ENCODE results near the gene MYO5C. TPM values are rescaled to one million over a fixed set of nuclear protein-coding genes. Genes with fewer than 3 reads are reported as not detected.

Gene MYO5C
- total and polyA plus RNA-seq, 2 donors (not counting 3 experiments of a cell fraction or from before 2014, with no cell fraction given): 7.5 to 19.4 TPM

GRCh38 chr15:52159645-52160044 is 136.0 kb downstream of the MYO5C start:
- FAIRE-seq (no peak), DNase-seq (ENCODE audit: low read depth, low spot score) (no peak)
- H2AFZ ChIP-seq (ENCODE audit: low read depth, low read length): no peak overlapping the region
- no peaks in the 10 kb centered on the region for H4K20me1 ChIP-seq (replicated peaks; ENCODE audit: control insufficient read depth, extremely low read depth, insufficient read depth, low read length)
- no peak for TF ChIP-seq GATA2 (IDR thresholded peaks at IDR 0.05; ENCODE audit: insufficient read depth, insufficient read length, low read depth, low read length)
- no peak for TF ChIP-seq EZH2 (IDR thresholded peaks at IDR 0.05; ENCODE audit: borderline replicate concordance, low read depth, low read length, severe bottlenecking)
- TF ChIP-seq JUN (IDR thresholded peaks at IDR 0.05; ENCODE audit: borderline replicate concordance, insufficient read depth, insufficient read length, low read depth): no peak
- TF ChIP-seq POLR2AphosphoS5 (IDR thresholded peaks at IDR 0.05; ENCODE audit: insufficient read depth, low read depth, low read length): no peak
- no peak for TF ChIP-seq POLR2A (IDR thresholded peaks at IDR 0.05; ENCODE audit: low read depth, low read length)
- no peak for TF ChIP-seq CTCF (IDR thresholded peaks at IDR 0.05; ENCODE audit: extremely low read depth in 1 of 2, insufficient read depth in 1 of 2, low read depth in 1 of 2, low read length in 2 of 2)
- TF ChIP-seq MYC (IDR thresholded peaks at IDR 0.05; ENCODE audit: low read depth, low read length): no peak
- no peak for TF ChIP-seq MAX (IDR thresholded peaks at IDR 0.05; ENCODE audit: insufficient read depth, insufficient read length)
- no peak for TF ChIP-seq FOS (IDR thresholded peaks at IDR 0.05; ENCODE audit: borderline replicate concordance, insufficient read depth, low read length)
- dilution Hi-C loops (cut with MboI; ENCODE audit: extremely low pct_ligation_motif_present, low sequenced_read_pairs) (no loop called here), intact Hi-C loops (cut with micrococcal nuclease) (no loop called here)
- no peak overlapping the region for H3K9ac ChIP-seq (replicated peaks; ENCODE audit: extremely low read depth, insufficient read depth, low read length)
- POLR2A ChIA-PET: no interaction called here
- H3K9me3 ChIP-seq (replicated peaks; ENCODE audit: control insufficient read depth, insufficient read depth, low read length): no peaks in the 10 kb centered on the region
- CTCF ChIA-PET: interaction anchor here (1.5 to 1.8 kb wide), 2 partner anchors 16 to 68 kb away, joined by 4 read pairs; no protein-coding TSS in a partner anchor
- H3K36me3 ChIP-seq (ENCODE audit: control insufficient read depth in 2 of 2, extremely low read depth in 1 of 2, insufficient read depth in 2 of 2, low read length in 2 of 2): no peaks in the 10 kb centered on the region
- no peak overlapping the region for H3K27ac ChIP-seq (ENCODE audit: insufficient read depth, low read depth, low read length)
- no peaks in the 10 kb centered on the region for H3K27me3 ChIP-seq (ENCODE audit: control insufficient read depth in 2 of 2, insufficient read depth in 2 of 2, low read length in 2 of 2)
- no peaks in the 10 kb centered on the region for H3K79me2 ChIP-seq (ENCODE audit: control insufficient read depth, insufficient read depth, low read length)
- no peaks in the 10 kb centered on the region for H3K9me1 ChIP-seq (replicated peaks; ENCODE audit: control insufficient read depth, extremely low read depth, insufficient read depth, low read length)
- BruUV-seq (replicated peaks): no TSS peak
- H3K4me1 ChIP-seq (ENCODE audit: control insufficient read depth, extremely low read depth, insufficient read depth, low read length): no peaks in the 10 kb centered on the region
- no peak overlapping the region for H3K4me2 ChIP-seq (ENCODE audit: insufficient read depth, low read length)
- H3K4me3 ChIP-seq (replicated peaks in 1 of 3; ENCODE audit: insufficient read depth in 1 of 3, low read depth in 1 of 3, low read length in 3 of 3): no peak overlapping the region
